Spleen (tissue), 11 donors: Measurements from ENCODE around the gene RESP18. TPM values are rescaled to one million over a fixed set of nuclear protein-coding genes. Genes with fewer than 3 reads are reported as not detected.
A peak's percentile ranks its signal among the peaks of the same experiment; 100 is the strongest.

Source experiments
- DNase-seq: peaks from one replicate; pipeline ENCODE4 v3.0.0-alpha.2; 2020
- H3K27ac ChIP-seq, 8 donors: fragments of 200-600 bp; sonication (generic) in 7 of 8; 1 replicate in 4 of 8; 2 replicates in 4 of 8; pipeline versions ENCODE4 v1.5.0 to v1.8.0; 2016 to 2021; ENCODE audit warnings: inconsistent platforms in 4 of 8, mild to moderate bottlenecking in 4 of 8, moderate library complexity in 1 of 8
- H3K27me3 ChIP-seq, 7 donors: fragments of 200-600 bp; sonication (generic) in 6 of 7; replicated peaks in 1 of 7; 1 replicate in 4 of 7; 2 replicates in 3 of 7; pipeline versions ENCODE4 v1.5.0 to v1.8.0; 2016 to 2021; ENCODE audit warnings: inconsistent platforms in 3 of 7, mild to moderate bottlenecking in 1 of 7
- H3K36me3 ChIP-seq, 6 donors: fragments of 200-600 bp; sonication (generic) in 5 of 6; 1 replicate in 4 of 6; 2 replicates in 2 of 6; pipeline versions ENCODE4 v1.5.0 to v1.8.0; 2016 to 2021; ENCODE audit warnings: inconsistent platforms in 2 of 6
- H3K4me1 ChIP-seq, 6 donors: fragments of 200-600 bp; sonication (generic) in 5 of 6; 1 replicate in 3 of 6; 2 replicates in 3 of 6; pipeline versions ENCODE4 v1.5.0 to v1.8.0; 2016 to 2021; ENCODE audit warnings: inconsistent platforms in 3 of 6
- H3K4me3 ChIP-seq, 8 donors: fragments of 200-600 bp; sonication (generic) in 7 of 8; 1 replicate in 4 of 8; 2 replicates in 4 of 8; pipeline versions ENCODE4 v1.5.0 to v1.8.0; 2016 to 2021; ENCODE audit warnings: inconsistent platforms in 4 of 8, mild to moderate bottlenecking in 4 of 8, moderate library complexity in 2 of 8
- H3K9me3 ChIP-seq, 8 donors: fragments of 200-600 bp; sonication (generic) in 7 of 8; 1 replicate in 4 of 8; 2 replicates in 4 of 8; pipeline versions ENCODE4 v1.5.0 to v1.8.0; 2016 to 2021; ENCODE audit warnings: inconsistent platforms in 4 of 8
- POLR2A ChIP-seq, 3 donors: fragments of 450-650 bp; IDR thresholded peaks; one replicate each; pipeline ENCODE4 v1.5.1; 2017; ENCODE audit warnings: antibody characterized with exemption in 3 of 3, mild to moderate bottlenecking in 1 of 3
- POLR2AphosphoS5 ChIP-seq, 3 donors: sonication (generic); formaldehyde crosslinking; IDR thresholded peaks; one replicate each; pipeline ENCODE4 v1.5.1; 2017; ENCODE audit warnings: antibody characterized with exemption in 3 of 3
- WGBS, 5 donors: extraction: QIAGEN DNeasy Blood & Tissue Kit in 3 of 5; methylation state at CpG; one replicate each; pipeline versions ENCODE4 v1.1.5 to v1.1.7; 2013 to 2018; 5-methylcytosine and 5-hydroxymethylcytosine counted together
- intact Hi-C: fragments of 100-400 bp; cut with DNase I; formaldehyde crosslinking; loops from one replicate; pipeline ENCODE4 v1.15.0; 2023; ENCODE audit warnings: low total_unique reads
- polyA plus RNA-seq, 3 donors: library from polyadenylated mRNA; stranded (reverse); fragments of 200-250 nt; gene quantifications; one replicate each; pipeline ENCODE4 v1.2.1, GENCODE V29; 2013
- total RNA-seq, 7 donors: library from RNA; depleted of rRNA in 3 of 7; stranded (reverse); fragments of >200 nt in 3 of 7; fragmentation: NEBNext Ultra II Directional in 4 of 7; extraction: Animal tissue kit (Norgen Biotek cat#: 25700) in 4 of 7; gene quantifications; one replicate each; pipeline versions ENCODE4 v1.1.0 to v1.2.1, GENCODE V29; 2016 to 2021
- TF ChIP-seq, protein P1 (sequence below), 11 experiments: fragments of 200-600 bp in 7 of 11; fragments of 450-650 bp in 4 of 11; sonication (generic) in 4 of 11; IDR thresholded peaks in 8 of 11; conservative IDR thresholded peaks in 3 of 11; 1 replicate in 7 of 11; 2 replicates in 4 of 11; pipeline versions ENCODE4 v1.4.0 to v1.8.0; 2016 to 2021; ENCODE audit warnings: antibody characterized with exemption in 11 of 11, inconsistent platforms in 4 of 11, mild to moderate bottlenecking in 1 of 11
- donor health status: healthy with polysubstance abuse.
- donor health status: DM: no; HTN: no; CAD: no; lungs with moderate emphysema.
- donor health status: DM: no; HTN: no; CAD: no.
- donor health status: Bipolar disorder and iron deficiency.
- donor health status: healthy.
- donor health status: DM: no; HTN: no; CAD: no.
- donor health status: DM: yes; HTN: yes; CAD: no.

The RESP18 gene
- total and polyA plus RNA-seq, 10 donors = 0.83 TPM; not detected in 9

DNA sequence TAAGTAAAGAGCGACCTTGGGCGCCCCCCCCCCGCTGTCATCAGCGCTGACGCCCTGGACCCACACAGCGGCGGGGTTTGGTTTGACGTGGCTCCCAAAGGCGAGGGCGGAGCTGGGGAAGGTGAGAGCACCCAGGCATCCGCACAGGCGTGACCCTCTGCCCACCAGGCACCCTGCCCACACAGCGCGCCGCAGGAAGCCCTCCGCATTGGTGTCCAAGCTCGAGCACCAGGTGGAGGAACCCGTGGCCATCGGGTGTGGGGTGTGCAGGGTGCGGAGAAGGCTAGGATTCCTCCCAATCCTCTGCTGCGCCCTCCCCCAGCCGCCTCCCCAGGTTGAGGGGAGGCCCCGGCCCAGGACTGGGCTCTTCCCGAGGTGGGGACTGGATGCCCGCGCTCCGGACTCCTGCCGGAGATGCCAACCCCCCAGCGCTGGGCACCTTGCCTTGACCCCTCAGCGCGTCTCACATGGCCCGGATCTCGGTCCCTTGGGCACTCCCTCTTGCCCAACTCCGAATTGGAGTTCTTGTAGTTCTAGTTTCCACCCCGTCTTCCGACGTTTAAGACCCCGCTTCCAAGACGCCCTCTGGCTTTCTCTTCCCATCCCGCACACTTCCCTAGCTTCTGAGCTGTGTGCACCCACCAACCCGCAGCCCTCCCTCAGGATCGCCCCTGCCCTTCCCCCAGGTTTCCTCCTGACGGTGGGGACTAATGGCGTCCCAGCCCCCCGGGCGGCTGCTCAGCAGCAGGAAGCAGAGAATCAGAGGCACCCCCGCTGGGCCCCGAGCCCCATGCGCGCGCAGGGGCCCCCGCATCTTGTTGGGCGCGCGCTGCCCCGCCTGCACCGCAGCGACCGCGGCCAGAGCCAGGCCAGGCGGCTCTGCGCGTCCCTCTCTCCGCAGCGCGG lies 25.9 kb upstream of the RESP18 start:
- WGBS, 5 donors = 6 to 11% (median 7%) methylated on average over 45 to 66 of the region's 66 CpGs
- Histone ChIP-seq H3K9me3 (no peaks in the 10 kb centered on the region), H3K4me3 (peak overlapping the region in 6 of 8 donors; percentile 7 to 53 (median 13)), H3K4me1 (peaks cover 0 to 25% (median 10%) of the 10 kb centered on the region in 6 donors), H3K27me3 (peaks cover 0 to 67% (median 27%) of the 10 kb centered on the region in 7 donors), H3K27ac (no peak overlapping the region), H3K36me3 (peaks cover 0 to 7% (median 0%) of the 10 kb centered on the region in 6 donors)
- no peak for DNase-seq
- intact Hi-C loops = no loop called here
- TF ChIP-seq POLR2AphosphoS5 (IDR thresholded peaks at IDR 0.05) (no peak), POLR2A (IDR thresholded peaks at IDR 0.05) (no peak)
- TF ChIP-seq, protein P1, sequence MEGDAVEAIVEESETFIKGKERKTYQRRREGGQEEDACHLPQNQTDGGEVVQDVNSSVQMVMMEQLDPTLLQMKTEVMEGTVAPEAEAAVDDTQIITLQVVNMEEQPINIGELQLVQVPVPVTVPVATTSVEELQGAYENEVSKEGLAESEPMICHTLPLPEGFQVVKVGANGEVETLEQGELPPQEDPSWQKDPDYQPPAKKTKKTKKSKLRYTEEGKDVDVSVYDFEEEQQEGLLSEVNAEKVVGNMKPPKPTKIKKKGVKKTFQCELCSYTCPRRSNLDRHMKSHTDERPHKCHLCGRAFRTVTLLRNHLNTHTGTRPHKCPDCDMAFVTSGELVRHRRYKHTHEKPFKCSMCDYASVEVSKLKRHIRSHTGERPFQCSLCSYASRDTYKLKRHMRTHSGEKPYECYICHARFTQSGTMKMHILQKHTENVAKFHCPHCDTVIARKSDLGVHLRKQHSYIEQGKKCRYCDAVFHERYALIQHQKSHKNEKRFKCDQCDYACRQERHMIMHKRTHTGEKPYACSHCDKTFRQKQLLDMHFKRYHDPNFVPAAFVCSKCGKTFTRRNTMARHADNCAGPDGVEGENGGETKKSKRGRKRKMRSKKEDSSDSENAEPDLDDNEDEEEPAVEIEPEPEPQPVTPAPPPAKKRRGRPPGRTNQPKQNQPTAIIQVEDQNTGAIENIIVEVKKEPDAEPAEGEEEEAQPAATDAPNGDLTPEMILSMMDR (IDR thresholded peaks at IDR 0.05 in 8 of 11, conservative IDR thresholded peaks at IDR 0.05 in 3 of 11) = no peak

DNA sequence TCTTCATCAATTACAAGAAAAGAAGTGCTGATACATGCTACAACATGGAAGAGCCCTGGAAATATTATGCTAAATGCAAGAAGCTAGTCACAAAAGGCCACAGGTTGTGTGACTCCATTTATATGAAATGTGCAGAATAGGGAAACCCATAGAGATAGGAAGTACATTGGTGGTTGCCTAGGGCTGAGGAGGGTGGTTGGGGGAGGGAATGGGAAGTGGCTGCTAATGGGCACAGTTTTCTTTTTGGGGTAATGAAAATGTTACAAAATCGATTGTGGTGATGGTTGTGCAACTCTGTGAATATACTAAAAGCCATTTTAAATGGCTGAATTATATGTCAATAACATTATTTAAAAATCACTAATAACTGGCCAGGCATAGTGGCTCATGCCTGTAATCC lies 24.3 kb upstream of the RESP18 start:
- 17 to 37% (median 23%) methylated on average over 1 of the region's 1 CpG for WGBS, 5 donors
- Histone ChIP-seq H3K4me3 (no peak overlapping the region), H3K36me3 (no peaks in the 10 kb centered on the region), H3K27me3 (peaks cover 0 to 82% (median 27%) of the 10 kb centered on the region in 7 donors), H3K27ac (peak overlapping the region in 1 of 8 donors; percentile 38), H3K4me1 (peaks cover 0 to 25% (median 10%) of the 10 kb centered on the region in 6 donors), H3K9me3 (no peaks in the 10 kb centered on the region)
- TF ChIP-seq POLR2A (IDR thresholded peaks at IDR 0.05) = no peak
- TF ChIP-seq, protein P1 (IDR thresholded peaks at IDR 0.05 in 8 of 11, conservative IDR thresholded peaks at IDR 0.05 in 3 of 11) = no peak
- no peak for TF ChIP-seq POLR2AphosphoS5 (IDR thresholded peaks at IDR 0.05)
- intact Hi-C loops = no loop called here
- no peak for DNase-seq

DNA sequence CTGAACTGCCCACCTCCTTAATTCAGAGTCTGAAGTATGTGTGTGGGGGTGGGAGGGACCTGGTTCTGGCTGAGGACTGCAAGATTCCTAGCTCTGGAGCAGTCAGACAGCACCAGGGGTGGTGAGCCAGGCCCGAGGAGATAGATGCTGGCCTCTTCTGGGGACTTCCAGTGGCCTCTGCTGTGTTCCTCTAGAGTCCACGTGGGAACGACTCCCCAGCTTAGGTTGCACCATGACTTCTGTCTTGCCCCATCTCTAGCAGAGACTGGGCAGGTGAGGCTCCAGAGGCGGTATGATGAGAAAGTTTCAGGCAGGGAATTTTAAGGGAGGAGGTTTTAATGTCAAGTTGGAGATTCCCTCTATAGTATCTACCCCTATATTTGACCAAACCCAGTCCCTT lies 22.0 kb upstream of the RESP18 start:
- Histone ChIP-seq H3K4me3 (no peak overlapping the region), H3K36me3 (no peaks in the 10 kb centered on the region), H3K4me1 (peaks cover 0 to 25% (median 10%) of the 10 kb centered on the region in 6 donors), H3K27ac (no peak overlapping the region), H3K9me3 (no peaks in the 10 kb centered on the region), H3K27me3 (peaks cover 0 to 94% (median 27%) of the 10 kb centered on the region in 7 donors)
- intact Hi-C loops = no loop called here
- no peak for DNase-seq
- 55 to 74% (median 61%) methylated on average over 4 of the region's 4 CpGs for WGBS, 5 donors
- TF ChIP-seq POLR2A (IDR thresholded peaks at IDR 0.05) (no peak), POLR2AphosphoS5 (IDR thresholded peaks at IDR 0.05) (no peak)
- TF ChIP-seq, protein P1 (IDR thresholded peaks at IDR 0.05 in 8 of 11, conservative IDR thresholded peaks at IDR 0.05 in 3 of 11) = no peak

DNA sequence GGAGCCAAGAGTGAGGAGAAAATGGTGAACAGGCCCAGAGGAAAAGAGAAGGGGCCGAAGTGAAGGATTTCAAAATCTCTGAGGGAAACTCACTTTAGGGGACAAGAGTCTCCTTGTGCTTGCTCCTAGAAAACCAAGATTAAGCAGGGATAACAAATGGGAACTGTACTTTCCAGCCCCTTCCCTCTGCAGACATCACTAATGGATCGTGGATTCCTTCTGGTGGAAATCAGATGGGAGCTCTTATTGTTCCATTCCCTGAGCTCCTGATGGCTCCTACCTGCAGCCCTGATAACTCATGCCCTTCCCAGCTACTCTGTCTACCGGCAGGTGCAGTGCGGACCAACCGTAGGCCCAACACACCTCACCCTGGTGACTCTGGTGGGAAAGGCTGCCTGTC lies 20.6 kb upstream of the RESP18 start:
- no peak overlapping the region for H3K4me3 ChIP-seq
- peaks cover 0 to 17% (median 4%) of the 10 kb centered on the region in 6 donors for H3K4me1 ChIP-seq
- peaks cover 0 to 85% (median 19%) of the 10 kb centered on the region in 7 donors for H3K27me3 ChIP-seq
- DNase-seq = no peak
- intact Hi-C loops = no loop called here
- WGBS, 5 donors = 69 to 86% (median 81%) methylated on average over 5 of the region's 5 CpGs
- H3K36me3 ChIP-seq = no peaks in the 10 kb centered on the region
- H3K27ac ChIP-seq = no peak overlapping the region
- H3K9me3 ChIP-seq = no peaks in the 10 kb centered on the region
- TF ChIP-seq, protein P1 (IDR thresholded peaks at IDR 0.05 in 8 of 11, conservative IDR thresholded peaks at IDR 0.05 in 3 of 11) = no peak
- TF ChIP-seq POLR2A (IDR thresholded peaks at IDR 0.05) (no peak), POLR2AphosphoS5 (IDR thresholded peaks at IDR 0.05) (no peak)
